GM20000 (cell line): ENCODE data around the gene C16orf96.

Experiments
- DNase-seq: peaks from one replicate; pipeline ENCODE4 v3.0.0; 2012; ENCODE audit warnings: low spot score
- TF ChIP-seq, protein P1 (sequence below): IDR thresholded peaks from 2 replicates; pipeline ENCODE4 v1.5.1; 2012; ENCODE audit warnings: mild to moderate bottlenecking, control low read depth; ENCODE audit errors: extremely low read depth, missing control alignments

The C16orf96 gene

DNA sequence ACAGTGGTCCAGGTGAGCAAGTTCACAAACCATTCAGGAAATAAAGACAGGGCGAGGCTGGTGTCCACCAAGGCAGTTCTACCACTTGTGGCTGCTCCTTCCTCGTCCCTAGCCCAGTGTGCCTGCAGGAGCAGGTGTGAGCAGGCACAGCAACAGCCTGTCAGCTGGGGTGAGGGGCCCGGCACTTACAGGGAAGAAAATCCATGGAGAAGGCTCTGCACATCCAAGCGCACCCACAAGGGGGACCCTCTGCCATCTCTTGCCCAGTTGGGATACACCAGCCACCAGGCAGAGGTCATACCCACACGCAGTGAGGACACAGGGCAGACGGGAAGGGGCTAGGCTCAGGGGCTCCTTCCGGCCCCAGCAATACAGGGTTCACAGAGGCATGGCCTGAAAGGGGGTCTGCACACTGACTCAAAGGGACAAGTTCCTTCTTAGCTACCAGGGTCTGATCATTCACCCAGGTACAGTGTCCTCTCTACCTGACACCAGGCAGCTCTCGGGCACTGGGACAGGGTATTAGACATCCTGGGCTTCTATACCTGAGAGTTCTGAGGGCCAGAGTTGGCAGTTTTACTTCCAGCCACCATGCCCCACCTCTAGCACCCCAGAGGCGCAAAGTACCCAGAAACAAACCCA, 44.6 kb upstream of the C16orf96 start:
- no peak for DNase-seq
- TF ChIP-seq, protein P1, sequence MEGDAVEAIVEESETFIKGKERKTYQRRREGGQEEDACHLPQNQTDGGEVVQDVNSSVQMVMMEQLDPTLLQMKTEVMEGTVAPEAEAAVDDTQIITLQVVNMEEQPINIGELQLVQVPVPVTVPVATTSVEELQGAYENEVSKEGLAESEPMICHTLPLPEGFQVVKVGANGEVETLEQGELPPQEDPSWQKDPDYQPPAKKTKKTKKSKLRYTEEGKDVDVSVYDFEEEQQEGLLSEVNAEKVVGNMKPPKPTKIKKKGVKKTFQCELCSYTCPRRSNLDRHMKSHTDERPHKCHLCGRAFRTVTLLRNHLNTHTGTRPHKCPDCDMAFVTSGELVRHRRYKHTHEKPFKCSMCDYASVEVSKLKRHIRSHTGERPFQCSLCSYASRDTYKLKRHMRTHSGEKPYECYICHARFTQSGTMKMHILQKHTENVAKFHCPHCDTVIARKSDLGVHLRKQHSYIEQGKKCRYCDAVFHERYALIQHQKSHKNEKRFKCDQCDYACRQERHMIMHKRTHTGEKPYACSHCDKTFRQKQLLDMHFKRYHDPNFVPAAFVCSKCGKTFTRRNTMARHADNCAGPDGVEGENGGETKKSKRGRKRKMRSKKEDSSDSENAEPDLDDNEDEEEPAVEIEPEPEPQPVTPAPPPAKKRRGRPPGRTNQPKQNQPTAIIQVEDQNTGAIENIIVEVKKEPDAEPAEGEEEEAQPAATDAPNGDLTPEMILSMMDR: peak; percentile 8

DNA sequence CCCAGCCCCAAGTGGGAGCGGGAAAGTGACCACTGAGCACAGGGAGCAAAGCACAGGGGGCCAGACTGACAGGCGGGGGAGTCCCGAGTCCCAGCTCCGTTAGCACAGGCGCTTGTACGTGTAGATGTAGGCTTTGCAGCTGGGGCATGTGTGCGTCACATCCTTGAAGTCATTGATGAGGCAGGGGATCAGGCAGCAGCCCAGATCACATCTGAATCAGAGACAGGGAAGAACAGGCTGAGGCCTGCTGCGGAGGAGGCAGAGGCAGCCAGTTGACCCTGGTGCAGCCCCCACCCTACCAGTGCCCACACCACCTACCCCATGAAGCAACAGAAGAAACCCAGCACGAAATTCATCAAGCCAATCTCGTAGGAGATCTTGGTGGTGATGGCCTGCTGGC, 43.7 kb upstream of the C16orf96 start:
- TF ChIP-seq, protein P1: no peak
- DNase-seq: no peak

DNA sequence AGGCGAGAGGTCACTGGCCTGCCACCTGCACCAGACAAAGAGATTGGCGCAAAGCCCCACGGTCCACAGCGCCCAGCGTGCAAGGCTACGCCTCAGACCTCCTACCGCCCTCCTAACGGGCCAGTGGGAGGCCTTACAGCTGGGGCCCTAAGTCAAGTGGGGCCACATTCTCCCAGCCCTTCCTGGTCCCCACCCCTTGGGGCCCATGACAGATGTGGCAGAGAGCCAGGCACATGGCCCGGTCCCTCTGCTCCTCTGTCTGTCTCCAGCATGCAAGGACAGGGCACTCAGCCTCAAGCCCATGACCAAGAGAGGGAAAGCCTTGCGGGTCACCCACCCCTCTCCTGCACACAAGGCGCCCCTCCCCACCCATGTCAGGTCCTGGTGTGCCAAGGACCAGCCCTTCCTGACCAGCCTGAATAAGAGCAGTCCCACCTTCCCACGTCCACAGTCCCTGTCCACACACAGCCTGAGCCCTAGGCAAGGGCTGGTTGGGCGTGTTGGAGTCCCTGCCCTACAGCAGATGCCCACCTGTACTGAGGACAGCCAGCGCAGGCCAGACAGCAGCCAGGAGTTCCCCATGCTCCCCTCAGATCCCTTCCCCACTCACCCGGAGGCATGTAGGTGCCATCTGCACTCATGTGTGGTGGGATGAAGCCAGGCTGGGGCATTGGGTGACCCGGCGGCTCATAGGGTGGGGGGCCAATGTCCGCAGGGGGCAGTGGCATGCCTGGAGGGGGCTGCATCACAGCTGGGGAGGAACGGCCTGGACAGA, 42.9 kb upstream of the C16orf96 start:
- TF ChIP-seq, protein P1: no peak
- no peak for DNase-seq

DNA sequence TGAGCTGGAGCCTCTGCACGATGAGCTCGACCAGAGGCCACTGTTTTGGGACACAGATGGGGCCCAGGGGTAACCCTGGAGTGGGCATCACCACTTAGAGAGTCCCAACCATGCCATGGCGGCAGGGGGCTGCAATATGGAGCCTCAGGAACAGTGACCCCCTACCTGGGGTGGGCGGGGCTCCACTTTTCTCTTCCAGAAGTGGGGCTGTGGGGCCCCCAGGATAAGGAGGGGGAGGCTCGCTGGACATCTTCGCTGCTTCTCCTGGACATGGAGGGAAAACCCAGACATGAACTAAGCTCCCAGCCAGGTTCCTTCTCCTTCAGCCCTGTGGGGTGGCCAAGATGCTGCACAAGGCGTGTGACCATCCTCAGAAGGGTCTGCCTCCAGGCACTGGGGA, 42.3 kb upstream of the C16orf96 start:
- DNase-seq: no peak
- TF ChIP-seq, protein P1: no peak

DNA sequence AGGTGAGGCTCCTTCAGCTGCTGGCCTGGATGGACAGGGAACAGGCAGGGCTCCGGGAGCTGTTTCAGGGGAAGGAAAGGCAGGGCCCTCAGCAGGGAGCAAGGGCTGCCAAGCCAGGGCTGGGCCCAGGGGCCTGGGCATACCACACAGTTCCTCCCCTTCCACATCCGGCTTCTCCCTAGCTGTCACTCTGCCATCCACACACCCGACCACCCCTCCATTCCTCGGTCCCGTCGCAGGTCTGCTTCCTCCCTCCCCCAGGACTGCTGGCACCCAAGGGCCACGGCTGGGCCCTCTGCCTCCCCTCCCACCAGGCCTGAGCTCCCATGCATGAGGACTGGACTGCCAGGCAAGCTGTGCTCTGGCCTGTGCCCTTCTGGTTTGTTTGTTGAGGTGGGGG, 41.5 kb upstream of the C16orf96 start:
- TF ChIP-seq, protein P1: no peak
- no peak for DNase-seq

DNA sequence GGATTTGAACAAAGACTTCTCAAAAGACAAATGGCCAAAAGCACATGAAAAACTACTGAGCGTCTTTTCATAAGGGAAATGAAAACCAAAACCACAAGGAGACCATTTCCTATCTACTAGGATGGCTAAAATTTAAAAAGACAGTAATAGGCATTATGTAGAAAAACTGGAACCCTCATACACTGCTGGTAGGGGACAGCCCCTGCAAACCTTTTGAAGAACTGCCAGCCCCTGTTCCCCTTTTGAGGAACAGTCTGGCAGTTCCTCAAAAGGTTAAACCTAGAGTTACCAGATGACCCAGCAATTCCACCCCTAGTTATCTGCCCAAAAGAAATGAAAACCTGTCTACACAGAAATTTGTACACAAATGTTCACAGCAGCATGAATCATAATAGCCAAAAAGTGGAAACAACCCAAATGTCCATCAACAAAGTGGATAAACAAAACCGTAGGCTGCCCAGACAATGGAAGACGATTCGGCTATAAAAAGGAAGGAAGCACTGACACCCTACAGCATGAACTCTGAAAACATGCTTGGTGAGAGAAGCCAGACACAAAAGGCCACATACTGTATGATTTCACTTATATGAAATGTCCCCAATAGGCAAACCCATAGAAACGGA, 40.4 kb upstream of the C16orf96 start:
- no peak for DNase-seq
- TF ChIP-seq, protein P1: no peak

DNA sequence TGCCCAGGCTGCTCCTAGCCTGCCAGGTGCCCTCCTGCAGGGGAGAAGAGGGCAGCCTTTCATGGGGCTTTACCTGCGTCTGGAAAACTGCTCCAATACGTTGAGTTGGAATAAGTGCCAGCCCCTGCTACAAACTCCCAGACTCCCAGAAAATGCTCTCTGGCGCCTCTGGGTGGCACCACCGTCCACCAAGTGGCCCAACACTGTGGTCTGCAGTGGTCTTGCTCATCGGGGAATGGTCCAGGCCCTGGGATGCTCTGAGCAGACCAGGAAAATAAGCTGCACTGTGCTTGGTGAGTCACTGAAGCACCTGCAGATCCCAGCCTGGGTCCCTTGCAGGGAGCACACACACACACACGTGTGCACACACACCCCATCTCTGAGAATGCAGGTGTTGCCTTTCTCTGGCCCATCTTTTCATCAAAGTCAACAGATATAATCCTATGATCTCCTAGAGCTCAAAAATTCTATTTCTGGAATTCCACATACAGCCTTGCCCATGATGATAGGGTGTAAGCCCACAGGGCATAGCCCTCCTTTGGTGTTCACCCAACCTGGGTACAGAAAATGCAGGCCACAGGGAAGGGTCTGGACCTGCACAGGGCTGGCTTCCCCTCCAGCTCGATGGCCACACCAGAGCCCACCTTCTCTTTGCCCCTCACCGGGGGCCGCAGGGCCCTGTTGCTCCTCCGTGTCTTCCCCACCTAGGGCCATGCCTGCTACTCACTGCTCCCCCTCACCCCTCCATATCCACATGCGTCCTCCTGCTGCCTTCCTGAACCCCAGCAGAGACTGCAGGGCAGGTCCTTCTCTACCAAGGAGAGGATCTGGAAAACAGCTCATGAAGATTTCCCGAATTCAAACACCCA, 38.1 kb upstream of the C16orf96 start:
- DNase-seq: no peak
- TF ChIP-seq, protein P1: peak; percentile 73
